GM18517 (cell line): ENCODE results near the gene SLC25A2.
"Not testable (repeated sequence)": the region's sequence is repeated elsewhere in the genome, so short reads cannot be mapped to it uniquely, and the experiment has no call there.

ENCODE experiments used
- ATAC-seq: cut with Tn5 transposase; IDR thresholded peaks from one replicate; pipeline ENCODE4 v1.9.1; 2021; ENCODE audit warnings: mild to moderate bottlenecking, moderate library complexity; ENCODE audit not compliant: unreplicated experiment

Gene SLC25A2

DNA sequence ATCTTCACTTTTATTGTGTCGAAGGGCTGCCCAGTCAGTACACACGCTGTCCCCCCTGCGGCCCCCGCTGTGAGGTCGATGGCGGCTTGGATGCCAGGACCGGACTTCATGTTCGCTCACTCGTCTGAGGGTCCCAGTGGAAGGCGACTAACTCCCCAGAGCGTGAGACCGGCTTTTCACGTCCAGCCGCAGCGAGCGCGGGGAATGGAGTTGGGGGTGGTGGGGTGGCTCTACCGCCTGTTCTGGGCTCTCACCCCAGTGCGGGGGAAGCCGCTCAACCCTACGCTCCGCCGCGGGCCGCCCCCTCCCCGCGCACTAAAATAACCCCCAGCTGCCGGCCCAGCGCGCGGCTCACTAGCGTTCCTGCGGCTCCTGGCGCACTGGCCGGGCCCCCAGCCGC, at the start of gene SLC25A2:
SLC25A2 (minus strand) TSS at position 294 of the 400 bp plus-strand sequence; CDS start at position 110, 184 bp downstream.
- no peak for ATAC-seq

- ATAC-seq: no peak
These were observed 47.7 kb upstream of the SLC25A2 start for GRCh38 chr5:141351591-141351990.

DNA sequence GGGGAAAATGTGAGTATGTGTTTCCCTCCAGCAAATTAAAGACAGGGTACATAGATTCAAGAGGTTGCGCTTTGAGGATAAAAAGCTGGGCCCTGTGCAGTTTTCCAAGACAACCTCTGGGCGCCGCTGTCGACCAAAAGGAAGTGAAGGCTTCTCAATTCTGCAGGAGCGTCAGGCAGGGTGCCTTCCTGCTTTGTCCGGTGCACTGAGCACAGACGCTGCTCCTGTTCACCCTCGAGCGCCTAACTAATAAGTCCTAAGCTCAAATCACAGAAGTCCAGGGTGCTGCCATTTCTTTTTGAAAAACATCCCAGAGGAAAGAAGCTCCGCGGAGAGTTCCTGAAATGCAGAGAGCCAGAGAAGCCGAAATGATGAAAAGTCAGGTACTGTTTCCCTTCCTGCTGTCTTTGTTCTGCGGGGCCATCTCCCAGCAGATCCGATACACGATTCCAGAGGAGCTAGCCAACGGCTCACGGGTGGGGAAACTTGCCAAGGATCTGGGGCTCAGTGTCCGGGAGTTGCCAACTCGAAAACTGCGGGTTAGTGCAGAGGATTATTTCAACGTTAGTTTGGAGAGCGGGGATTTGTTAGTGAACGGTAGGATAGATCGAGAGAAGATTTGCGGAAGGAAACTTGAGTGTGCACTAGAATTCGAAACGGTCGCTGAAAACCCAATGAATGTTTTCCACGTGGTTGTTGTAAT, 46.2 kb upstream of the SLC25A2 start, which contains the start of gene PCDHGB1:
PCDHGB1 (plus strand) TSS at position 183 of the 703 bp plus-strand sequence; CDS start at position 345, 162 bp downstream.
- no peak for ATAC-seq

- not testable (repeated sequence) for ATAC-seq
These were observed 42.2 kb upstream of the SLC25A2 start for GRCh38 chr5:141346017-141346416.

- ATAC-seq: no peak
These were observed 41.5 kb upstream of the SLC25A2 start for GRCh38 chr5:141345327-141345726.

DNA sequence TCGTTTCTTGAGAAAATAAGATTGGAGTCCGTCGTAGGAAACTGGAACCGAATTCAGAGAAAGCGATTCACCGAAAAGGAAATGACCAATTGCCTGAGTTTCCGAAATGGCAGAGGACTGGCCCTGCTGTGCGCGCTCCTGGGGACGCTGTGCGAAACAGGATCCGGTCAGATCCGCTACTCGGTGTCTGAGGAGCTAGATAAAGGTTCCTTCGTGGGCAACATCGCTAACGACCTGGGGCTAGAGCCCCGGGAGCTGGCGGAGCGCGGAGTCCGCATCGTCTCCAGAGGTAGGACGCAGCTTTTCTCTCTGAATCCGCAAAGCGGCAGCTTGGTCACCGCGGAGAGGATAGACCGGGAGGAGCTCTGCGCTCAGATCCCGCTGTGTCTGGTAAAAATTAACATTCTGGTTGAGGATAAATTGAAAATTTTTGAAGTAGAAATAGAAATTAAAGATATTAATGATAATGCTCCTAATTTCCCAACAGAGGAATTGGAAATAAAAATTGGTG, 40.2 kb upstream of the SLC25A2 start:
- ATAC-seq: no peak

DNA sequence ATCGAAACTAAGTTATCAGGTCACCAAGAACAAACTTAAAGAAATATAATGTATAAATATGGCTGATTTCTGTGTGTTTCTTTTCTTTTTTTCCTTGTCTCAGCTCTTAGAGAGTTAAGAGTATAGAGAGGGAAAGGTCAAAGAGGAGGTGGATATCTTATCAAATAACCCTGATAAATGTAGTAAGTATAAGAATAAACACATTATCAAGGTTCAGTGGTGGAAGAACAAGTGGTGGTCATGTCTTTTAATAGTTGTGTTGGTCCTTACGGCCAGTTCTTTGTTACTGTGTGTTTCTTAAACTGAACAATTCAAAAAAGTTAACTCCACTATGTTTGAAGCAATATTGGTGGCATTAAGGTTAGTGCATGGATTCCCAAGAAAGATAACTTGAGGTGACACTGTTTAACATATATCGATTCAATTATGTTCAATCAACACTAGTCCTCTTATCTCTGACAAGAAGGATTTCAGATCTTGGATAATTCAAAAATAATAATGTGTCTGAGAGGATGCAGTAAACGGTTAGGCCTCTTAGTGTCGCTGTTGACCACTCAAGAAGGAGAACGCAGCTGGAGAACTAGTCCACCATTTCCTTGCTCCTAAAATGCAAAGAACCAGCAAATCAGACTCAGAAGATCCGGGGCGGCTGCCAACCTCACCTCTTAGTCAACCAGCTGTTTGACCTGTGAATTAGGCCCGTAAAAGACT, 39.5 kb upstream of the SLC25A2 start, which contains the start of gene PCDHGA3:
PCDHGA3 (plus strand) TSS at position 588 of the 711 bp plus-strand sequence. CDS start 205 bp downstream, outside the sequence.
- no peak for ATAC-seq

GRCh38 chr5:141342773-141343172, 38.9 kb upstream of the SLC25A2 start:
- no peak for ATAC-seq

GRCh38 chr5:141340781-141341354, 37.0 kb upstream of the SLC25A2 start:
- not testable (repeated sequence) for ATAC-seq

GRCh38 chr5:141338538-141339306, 34.9 kb upstream of the SLC25A2 start, which contains the start of gene PCDHGA2:
Gene PCDHGA2 (plus strand): TSS chr5:141338760.
- no peak for ATAC-seq

DNA sequence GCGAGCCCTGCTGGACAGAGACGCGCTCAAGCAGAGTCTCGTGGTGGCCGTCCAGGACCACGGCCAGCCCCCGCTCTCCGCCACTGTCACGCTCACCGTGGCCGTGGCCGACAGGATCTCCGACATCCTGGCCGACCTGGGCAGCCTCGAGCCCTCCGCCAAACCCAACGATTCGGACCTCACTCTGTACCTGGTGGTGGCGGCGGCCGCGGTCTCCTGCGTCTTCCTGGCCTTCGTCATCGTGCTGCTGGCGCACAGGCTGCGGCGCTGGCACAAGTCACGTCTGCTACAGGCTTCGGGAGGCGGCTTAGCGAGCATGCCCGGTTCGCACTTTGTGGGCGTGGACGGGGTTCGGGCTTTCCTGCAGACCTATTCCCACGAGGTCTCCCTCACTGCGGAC, 28.7 kb upstream of the SLC25A2 start:
- ATAC-seq: not testable (repeated sequence)

DNA sequence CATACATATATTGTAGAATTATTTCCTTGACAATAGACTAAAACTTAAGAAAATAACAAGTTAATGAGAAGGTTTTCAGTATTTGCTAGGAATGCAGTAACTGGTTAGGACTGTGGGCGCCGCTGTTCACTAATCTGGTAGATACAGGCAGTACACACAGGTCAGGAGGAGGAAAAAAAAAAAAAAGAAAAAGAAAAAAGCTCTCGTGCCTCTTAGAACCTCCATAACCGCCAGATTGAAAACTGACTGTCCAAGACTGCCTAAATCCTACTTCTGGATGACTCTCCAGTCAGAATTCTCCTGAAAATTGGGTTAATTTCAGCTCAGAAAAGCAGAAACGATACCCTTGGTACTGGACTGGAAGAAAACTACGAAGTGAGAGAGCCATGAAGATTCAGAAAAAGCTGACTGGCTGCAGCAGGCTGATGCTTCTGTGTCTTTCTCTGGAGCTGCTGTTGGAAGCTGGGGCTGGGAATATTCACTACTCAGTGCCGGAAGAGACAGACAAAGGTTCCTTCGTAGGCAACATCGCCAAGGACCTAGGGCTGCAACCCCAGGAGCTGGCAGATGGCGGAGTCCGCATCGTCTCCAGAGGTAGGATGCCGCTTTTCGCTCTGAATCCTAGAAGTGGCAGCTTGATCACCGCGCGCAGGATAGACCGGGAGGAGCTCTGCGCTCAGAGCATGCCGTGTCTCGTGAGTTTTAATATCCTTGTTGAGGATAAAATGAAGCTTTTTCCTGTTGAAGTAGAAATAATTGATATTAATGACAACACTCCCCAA, 26.6 kb upstream of the SLC25A2 start, which contains the start of gene PCDHGA1:
PCDHGA1 (plus strand) TSS at position 216 of the 782 bp plus-strand sequence.
- no peak for ATAC-seq

GRCh38 chr5:141328231-141328630, 24.4 kb upstream of the SLC25A2 start:
- no peak for ATAC-seq

GRCh38 chr5:141326088-141326854, 22.4 kb upstream of the SLC25A2 start:
- ATAC-seq: peak; percentile 45

DNA sequence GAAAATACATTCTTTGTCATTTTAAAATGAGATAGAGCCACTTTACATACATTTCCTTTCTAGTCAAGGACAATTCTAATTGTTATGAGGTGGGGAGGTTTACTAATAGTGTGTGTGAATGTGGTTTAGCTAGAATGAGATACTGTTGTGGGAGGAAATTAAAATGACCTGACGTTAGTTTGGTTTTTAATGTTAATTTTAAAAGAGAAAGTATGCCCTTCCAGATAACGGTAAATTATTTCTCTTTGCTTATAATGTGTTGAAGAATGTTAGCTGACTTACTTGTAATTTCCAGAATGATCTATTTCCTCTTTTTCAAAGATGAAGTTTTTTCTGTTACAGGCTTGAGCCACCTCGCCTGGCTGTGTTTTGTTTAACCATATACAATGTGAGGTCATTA, 18.4 kb upstream of the SLC25A2 start:
- no peak for ATAC-seq

- ATAC-seq: peak; percentile 87
These were observed 16.6 kb upstream of the SLC25A2 start, which contains the start of gene TAF7 for GRCh38 chr5:141320225-141321169. Gene TAF7 (minus strand): TSS chr5:141320784. CDS start chr5:141320044, 740 bp downstream.

DNA sequence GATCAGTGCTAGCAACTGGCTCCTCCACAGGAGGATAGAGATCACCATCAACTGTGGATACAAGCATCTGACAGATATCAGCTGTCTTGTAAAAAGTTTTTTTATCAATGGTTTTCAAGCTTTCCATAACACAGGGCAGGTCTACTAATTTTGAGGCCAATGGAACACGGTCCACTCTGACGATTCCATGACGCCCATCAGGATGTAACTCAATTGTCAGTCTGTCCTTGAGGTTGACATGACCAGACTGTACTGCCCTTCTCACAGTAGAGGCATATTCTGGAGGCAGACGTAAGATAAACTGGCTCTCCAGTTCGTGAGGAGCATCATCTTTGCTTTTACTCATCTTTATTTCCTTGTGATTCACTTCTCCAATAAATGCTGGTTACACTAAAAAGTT, 15.8 kb upstream of the SLC25A2 start:
- no peak for ATAC-seq

DNA sequence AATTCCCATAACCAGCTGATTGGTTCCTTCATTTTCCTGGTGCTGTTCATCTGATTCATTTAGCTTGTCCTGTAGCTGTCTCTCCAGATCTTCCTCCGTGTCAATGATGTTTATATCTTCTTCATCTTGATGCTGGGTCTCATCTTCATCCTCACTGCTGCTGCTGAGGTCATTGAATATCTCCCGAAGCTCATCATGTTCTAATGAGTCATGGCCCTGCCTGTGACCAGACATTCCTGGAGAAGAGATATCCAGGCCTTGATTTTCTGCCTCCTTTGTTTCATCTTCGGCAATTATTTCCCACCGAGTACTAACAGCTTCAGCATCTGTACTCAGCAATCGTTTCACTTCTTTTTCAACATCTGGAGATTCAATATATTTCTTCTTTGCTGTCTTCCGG, 15.4 kb upstream of the SLC25A2 start:
- ATAC-seq: no peak
